Measurements from ENCODE around the gene CTNNA2.

CTNNA2 gene

GRCh38 chr2:79862756-79863155 lies 349.9 kb downstream of the CTNNA2 start:
- DNase-seq = no peak

GRCh38 chr2:79872656-79873055 lies 359.8 kb downstream of the CTNNA2 start:
- DNase-seq = no peak

DNA sequence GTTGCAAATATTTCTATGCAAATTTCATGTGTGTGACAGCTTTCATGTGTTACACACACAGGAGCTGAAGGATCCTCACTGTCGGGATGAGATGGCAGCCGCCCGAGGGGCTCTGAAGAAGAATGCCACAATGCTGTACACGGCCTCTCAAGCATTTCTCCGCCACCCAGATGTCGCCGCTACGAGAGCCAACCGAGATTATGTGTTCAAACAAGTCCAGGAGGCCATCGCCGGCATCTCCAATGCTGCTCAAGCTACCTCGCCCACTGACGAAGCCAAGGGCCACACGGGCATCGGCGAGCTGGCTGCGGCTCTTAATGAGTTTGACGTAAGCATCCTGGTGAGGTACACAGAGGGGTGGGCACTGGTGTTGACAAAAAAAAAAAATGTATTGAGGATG lies 361.2 kb downstream of the CTNNA2 start:
- no peak for DNase-seq

DNA sequence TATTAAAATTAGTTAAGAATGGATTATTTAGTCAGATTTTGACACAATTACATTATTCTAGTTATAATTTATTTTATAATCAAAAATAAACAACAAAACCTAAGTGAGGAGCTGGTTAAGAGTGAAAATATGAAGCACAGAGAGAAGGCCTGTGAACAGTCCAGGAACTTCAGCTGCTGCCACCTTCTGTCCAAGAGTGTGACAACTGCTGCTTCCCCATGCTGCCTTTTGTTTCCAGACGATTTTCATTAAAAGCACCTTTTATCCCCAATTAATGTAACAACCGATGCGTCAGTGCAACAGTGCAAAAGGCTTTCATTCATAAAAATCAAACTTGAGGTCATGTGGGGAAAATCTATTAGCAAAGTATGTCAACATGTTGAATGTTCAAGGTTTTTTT lies 363.6 kb downstream of the CTNNA2 start:
- DNase-seq = no peak

GRCh38 chr2:79882548-79882947 lies 369.7 kb downstream of the CTNNA2 start:
- no peak for DNase-seq

- DNase-seq = no peak
Observed at GRCh38 chr2:79887747-79888374, 375.0 kb downstream of the CTNNA2 start.

DNA sequence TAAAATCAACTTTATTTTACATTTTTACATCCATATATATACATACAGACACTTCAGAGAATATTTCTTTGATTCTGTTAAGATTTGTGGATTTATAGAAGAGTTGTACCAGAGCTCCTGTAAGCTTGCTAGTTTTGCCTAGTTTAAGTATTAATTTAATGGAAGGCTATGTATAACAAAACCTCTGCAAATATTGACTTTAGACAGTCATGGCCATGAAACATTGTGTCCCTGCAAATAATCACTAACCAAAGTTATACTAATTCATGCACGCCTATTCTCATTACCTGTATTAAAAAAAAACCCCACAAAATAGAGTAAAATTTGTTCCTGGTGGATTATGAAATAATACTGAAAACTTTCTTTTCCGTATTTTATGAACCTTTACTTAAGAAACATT lies 379.3 kb downstream of the CTNNA2 start:
- DNase-seq = no peak

DNA sequence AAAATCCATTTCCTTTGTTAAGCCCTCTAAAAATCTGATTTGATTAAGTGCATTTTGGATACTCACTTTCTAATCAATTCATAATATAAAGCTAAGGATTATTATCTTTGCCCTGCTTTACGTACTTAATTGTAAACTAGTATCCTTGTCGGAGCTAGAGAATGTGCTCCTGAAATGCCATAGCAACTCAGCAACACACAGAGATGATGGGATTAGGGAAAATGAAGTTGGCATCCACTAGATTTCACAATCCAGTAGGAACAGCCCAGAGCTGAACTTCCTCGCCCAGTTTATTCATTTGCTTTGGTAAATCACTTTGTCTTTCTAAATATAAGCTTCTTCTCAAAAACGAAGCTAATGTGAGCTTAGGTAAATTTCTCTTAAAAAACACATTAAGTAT lies 386.3 kb downstream of the CTNNA2 start:
- DNase-seq = no peak

DNA sequence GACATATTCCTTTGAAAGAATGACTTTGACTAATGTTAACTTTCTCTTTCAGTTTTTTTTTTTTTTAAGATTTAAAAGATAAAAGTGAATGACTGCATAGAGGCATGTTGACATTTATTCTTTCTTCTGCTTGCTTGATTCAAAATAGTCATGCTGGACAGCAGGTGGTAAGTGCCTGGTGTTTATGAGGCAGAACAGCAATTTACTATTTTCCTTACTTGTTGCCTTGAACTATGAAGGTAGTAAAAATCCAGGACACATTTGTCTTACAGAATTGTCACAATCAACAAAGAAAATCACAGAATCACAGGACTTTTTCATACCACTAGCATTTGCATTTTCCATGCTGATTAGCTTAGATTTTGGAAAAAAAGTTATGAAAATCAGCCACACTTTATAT lies 388.3 kb downstream of the CTNNA2 start:
- no peak for DNase-seq

- DNase-seq = no peak
Observed at GRCh38 chr2:79903222-79904000, 390.6 kb downstream of the CTNNA2 start.

GRCh38 chr2:79906139-79906890 lies 393.5 kb downstream of the CTNNA2 start:
- DNase-seq = no peak

DNA sequence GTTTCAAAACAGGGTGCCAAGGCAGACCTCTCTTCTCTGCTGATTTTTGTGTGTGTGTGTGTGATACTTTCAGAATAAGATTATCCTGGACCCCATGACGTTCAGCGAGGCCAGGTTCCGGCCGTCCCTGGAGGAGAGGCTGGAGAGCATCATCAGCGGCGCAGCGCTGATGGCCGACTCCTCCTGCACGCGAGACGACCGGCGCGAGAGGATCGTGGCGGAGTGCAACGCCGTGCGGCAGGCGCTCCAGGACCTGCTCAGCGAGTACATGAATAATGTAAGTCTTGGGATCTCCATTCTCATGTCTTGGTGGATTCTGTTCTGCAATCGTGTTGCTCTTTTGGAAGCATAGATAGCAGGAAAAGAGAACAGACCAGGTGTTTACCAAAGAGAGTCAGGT lies 396.7 kb downstream of the CTNNA2 start:
- DNase-seq = no peak

GRCh38 chr2:79910643-79911042 lies 397.8 kb downstream of the CTNNA2 start:
- DNase-seq = no peak

- no peak for DNase-seq
Observed at GRCh38 chr2:79915455-79915854, 402.6 kb downstream of the CTNNA2 start.

- DNase-seq = no peak
Observed at GRCh38 chr2:79916285-79916684, 403.4 kb downstream of the CTNNA2 start.

- no peak for DNase-seq
Observed at GRCh38 chr2:79920512-79921076, 407.7 kb downstream of the CTNNA2 start.

- no peak for DNase-seq
Observed at GRCh38 chr2:79929624-79930023, 416.8 kb downstream of the CTNNA2 start.

DNA sequence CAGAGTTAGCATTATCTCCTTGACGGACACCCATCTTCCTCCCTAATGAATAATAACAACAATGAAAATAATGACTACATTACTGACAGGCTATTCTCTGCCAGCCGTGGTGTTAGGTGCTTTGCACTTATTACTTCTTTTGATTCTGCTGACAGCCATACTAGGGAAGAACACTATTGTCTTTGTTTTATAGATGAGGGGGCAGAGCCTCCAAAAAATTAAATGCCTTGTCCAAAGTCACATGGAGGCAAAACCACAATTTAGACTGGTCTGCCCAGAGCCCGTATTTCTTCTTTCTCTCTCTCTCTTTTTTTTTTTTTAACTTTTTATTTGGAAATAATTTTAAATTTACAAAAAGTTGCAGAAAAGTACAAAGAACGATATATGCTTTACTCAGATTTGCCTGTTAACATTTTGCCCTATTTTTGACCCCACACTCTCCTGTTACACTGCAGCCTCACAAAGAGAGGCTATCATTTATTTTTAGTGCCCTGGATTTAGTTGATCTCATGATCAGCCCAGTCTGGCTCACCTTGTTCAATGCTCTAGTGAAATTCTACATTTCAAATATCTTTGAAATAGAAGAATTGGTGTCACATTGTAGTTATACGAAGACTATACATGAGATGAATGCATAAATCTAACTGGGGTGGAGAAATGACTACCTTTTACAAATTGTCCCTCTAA lies 422.3 kb downstream of the CTNNA2 start:
- no peak for DNase-seq

DNA sequence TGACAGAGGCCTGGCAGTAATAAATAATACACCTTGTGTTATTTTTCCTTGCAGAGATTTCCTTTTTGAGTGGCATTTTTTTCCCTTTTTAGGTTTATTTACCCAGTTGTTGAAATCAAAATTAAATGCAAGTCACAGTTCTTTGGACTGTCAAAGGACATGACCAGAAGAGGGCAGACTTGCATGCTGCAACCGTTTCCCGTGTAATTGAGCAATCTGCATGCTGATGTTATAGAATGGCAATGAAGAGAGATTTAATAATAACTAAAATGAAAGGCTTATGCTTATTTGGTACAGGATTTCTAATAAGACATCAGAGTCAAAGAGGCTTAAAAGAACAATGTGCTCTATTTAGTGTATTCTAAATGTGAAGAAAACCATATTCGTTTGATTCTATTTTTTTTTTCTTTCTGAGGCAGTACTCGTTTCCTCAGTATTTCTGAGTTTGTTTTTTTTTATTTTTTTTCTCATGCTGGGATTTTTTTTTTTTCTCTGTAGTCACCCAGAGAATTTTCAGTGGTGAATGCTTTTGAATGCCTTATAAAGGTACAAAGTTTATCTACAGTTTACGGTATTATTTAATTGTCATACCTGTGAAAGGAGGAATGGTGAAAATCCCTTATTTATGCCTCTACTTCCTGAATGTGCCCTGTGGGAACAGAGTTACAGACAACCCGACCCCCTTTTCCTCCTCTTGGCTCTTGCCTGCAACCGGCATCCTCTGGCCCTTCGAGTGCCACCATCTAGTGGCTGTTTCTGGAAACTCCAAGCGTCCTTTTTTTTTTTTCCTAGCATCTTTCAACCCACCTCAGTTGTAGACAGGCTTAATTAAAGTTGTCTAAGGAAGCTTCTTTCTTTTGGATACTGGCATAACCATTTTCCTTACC lies 423.2 kb downstream of the CTNNA2 start:
- no peak for DNase-seq

DNA sequence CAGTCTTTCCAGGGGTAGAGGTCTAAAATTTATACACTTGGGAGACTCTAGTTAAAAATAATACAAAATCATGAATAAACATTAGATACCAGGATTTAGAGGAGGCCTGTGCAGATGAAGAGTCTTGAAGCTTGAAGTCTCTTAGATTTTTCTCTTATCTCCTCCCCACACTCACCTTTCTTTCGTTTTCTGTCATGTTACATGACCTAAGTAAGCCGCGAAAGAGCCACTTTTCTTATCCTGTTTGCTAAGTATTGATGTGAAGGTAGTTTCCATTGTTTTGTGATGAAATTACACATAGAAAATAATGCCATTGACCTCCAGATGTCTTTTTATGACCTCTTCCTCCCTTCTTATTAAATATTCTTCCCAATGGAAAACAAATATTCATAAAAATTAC lies 423.9 kb downstream of the CTNNA2 start:
- DNase-seq = no peak

GRCh38 chr2:79938648-79939047 lies 425.8 kb downstream of the CTNNA2 start:
- DNase-seq = no peak

DNA sequence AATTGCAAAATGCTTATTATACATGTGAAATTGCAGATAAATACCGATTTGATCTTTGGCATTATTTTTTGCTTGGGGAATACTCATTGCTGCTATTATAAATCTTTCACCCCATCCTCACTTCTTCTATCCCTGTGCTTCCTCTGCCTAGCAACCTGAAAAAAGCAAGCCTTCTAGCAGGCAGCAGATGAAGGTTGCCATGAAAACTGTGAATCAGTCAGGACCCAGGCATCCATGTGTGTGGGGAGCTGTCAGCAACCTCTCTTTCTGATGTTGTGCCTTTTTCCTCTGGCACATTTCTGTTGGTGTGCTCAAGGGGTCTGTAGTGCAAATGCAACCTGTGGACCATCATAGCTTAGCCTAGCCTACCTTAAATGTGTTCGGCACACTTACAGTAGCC lies 427.5 kb downstream of the CTNNA2 start:
- DNase-seq = no peak
